CD4-positive, alpha-beta memory T cell (primary cell): ENCODE measurements around the gene FAM78B. TPM values are rescaled to one million over a fixed set of nuclear protein-coding genes. Genes with fewer than 3 reads are reported as not detected.

ENCODE experiments used
- CTCF ChIA-PET: fragments of 350-600 bp; sonication (Branson Sonifier 250); formaldehyde crosslinking; loops from one replicate; lab custom pipeline; 2021; ENCODE audit warnings: inconsistent platforms; ENCODE audit not compliant: partially characterized antibody; lab: Charles Lee
- POLR2A ChIA-PET: fragments of 350-600 bp; sonication (Branson Sonifier 250); formaldehyde crosslinking; loops from one replicate; lab custom pipeline; 2021; ENCODE audit not compliant: partially characterized antibody; lab: Charles Lee
- DNase-seq, 5 donors: peaks; one replicate each; pipeline versions ENCODE4 v3.0.0 to v3.0.0-alpha.2; 2020 to 2022; ENCODE audit warnings: mixed read lengths in 1 of 5
- H3K27ac ChIP-seq: one replicate; pipeline ENCODE4 v1.7.0; 2013; ENCODE audit warnings: low read depth, low read length
- H3K27me3 ChIP-seq: 2 replicates; pipeline ENCODE4 v1.7.0; 2013; ENCODE audit warnings: mild to moderate bottlenecking, low read length, moderate library complexity; ENCODE audit not compliant: insufficient read depth
- H3K36me3 ChIP-seq: 2 replicates; pipeline ENCODE4 v1.7.0; 2013; ENCODE audit warnings: mild to moderate bottlenecking, low read length, moderate library complexity; ENCODE audit not compliant: insufficient read depth
- H3K4me1 ChIP-seq: 2 replicates; pipeline ENCODE4 v1.7.0; 2013; ENCODE audit warnings: mild to moderate bottlenecking, low read length, moderate library complexity; ENCODE audit not compliant: insufficient read depth
- H3K4me3 ChIP-seq, 2 donors: one replicate each; pipeline ENCODE4 v1.7.0; 2013; ENCODE audit warnings: low read length in 2 of 2, mild to moderate bottlenecking in 1 of 2
- H3K9me3 ChIP-seq, 2 donors: one replicate each; pipeline ENCODE4 v1.7.0; 2013; ENCODE audit warnings: low read length in 2 of 2, control low read depth in 1 of 2; ENCODE audit not compliant: control insufficient read depth in 1 of 2
- H3K27ac Mint-ChIP-seq, 7 donors: one replicate each; pipeline ENCODE4 v1.8.0; 2020 to 2021; ENCODE audit warnings: mixed read lengths in 7 of 7, mild to moderate bottlenecking in 6 of 7, inconsistent platforms in 3 of 7, moderate library complexity in 3 of 7
- H3K27me3 Mint-ChIP-seq, 2 donors: one replicate each; pipeline ENCODE4 v1.8.0; 2020 to 2021; ENCODE audit warnings: mixed read lengths in 2 of 2
- H3K36me3 Mint-ChIP-seq, 2 donors: one replicate each; pipeline ENCODE4 v1.8.0; 2020 to 2021; ENCODE audit warnings: mixed read lengths in 2 of 2, inconsistent platforms in 1 of 2, mild to moderate bottlenecking in 1 of 2
- H3K4me1 Mint-ChIP-seq, 4 donors: one replicate each; pipeline ENCODE4 v1.8.0; 2020 to 2021; ENCODE audit warnings: mixed read lengths in 4 of 4, mild to moderate bottlenecking in 1 of 4
- H3K4me3 Mint-ChIP-seq, 8 donors: one replicate each; pipeline ENCODE4 v1.8.0; 2020 to 2021; ENCODE audit warnings: mixed read lengths in 8 of 8, mild to moderate bottlenecking in 7 of 8, moderate library complexity in 6 of 8, inconsistent platforms in 3 of 8
- H3K9me3 Mint-ChIP-seq, 8 donors: one replicate each; pipeline ENCODE4 v1.8.0; 2020 to 2021; ENCODE audit warnings: mixed read lengths in 8 of 8, mild to moderate bottlenecking in 5 of 8, inconsistent platforms in 3 of 8, moderate library complexity in 1 of 8
- intact Hi-C: fragments of 100-400 bp; cut with micrococcal nuclease; formaldehyde crosslinking; loops from one replicate; pipeline ENCODE4 v1.15.1; 2023
- polyA plus RNA-seq, 2 donors: library from polyadenylated mRNA; unstranded; fragments of 300-500 nt; fragmentation: Illumina TruSeq; gene quantifications; one replicate each; pipeline ENCODE4 v1.2.3, GENCODE V29; 2021
- total RNA-seq, 2 experiments: library from RNA; stranded (reverse); gene quantifications; one replicate each; pipeline ENCODE4 v1.2.3, GENCODE V29; 2021

FAM78B gene
- total and polyA plus RNA-seq, 4 experiments from 2014 or later = 0.08 to 0.33 (median 0.27) TPM

DNA sequence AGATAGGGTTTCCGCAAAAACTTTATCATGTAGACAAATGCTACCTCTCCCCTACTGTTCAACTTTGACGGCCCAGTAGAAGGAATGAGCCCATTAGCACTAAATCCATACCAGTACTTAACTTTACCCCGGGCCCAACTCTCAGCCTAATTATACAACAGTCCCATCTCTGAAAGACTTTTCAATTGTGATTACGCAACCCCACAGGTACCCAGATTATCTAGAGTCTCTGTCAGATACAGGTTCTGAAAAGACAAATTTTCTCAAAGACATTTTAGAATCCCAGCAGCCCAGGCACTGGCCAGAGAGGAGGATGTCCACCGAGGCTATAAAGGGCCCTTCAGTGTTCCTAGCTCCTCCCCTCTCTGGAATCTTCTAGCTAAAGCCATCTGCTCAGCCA is 15.0 kb downstream of the FAM78B start:
- CTCF ChIA-PET = interaction anchor here (1.6 kb wide), 1 partner anchor 227 kb away, joined by 3 read pairs; no protein-coding TSS in a partner anchor
- Histone ChIP-seq H3K4me1 (no peaks in the 10 kb centered on the region), H3K36me3 (no peaks in the 10 kb centered on the region), H3K27me3 (no peaks in the 10 kb centered on the region), H3K27ac (no peak overlapping the region), H3K9me3 (no peaks in the 10 kb centered on the region), H3K4me3 (no peak overlapping the region)
- Mint-ChIP-seq H3K36me3 (no peaks in the 10 kb centered on the region), H3K9me3 (peaks cover 0 to 3% (median 0%) of the 10 kb centered on the region in 8 donors), H3K27ac (no peak overlapping the region), H3K4me1 (no peaks in the 10 kb centered on the region), H3K4me3 (no peak overlapping the region), H3K27me3 (peaks cover 0 to 3% of the 10 kb centered on the region in 2 donors)
- no peak for DNase-seq
- POLR2A ChIA-PET = no interaction called here
- intact Hi-C loops = no loop called here

- no peaks in the 10 kb centered on the region for H3K36me3 ChIP-seq
- ChIA-PET POLR2A (no interaction called here), CTCF (no interaction called here)
- no peak overlapping the region for H3K27ac ChIP-seq
- Mint-ChIP-seq H3K27me3 (peaks cover 1 to 2% of the 10 kb centered on the region in 2 donors), H3K9me3 (peaks cover 0 to 3% (median 0%) of the 10 kb centered on the region in 8 donors), H3K4me3 (no peak overlapping the region), H3K36me3 (no peaks in the 10 kb centered on the region), H3K27ac (no peak overlapping the region), H3K4me1 (no peaks in the 10 kb centered on the region)
- H3K4me3 ChIP-seq = no peak overlapping the region
- H3K9me3 ChIP-seq = no peaks in the 10 kb centered on the region
- H3K4me1 ChIP-seq = no peaks in the 10 kb centered on the region
- DNase-seq = no peak
- intact Hi-C loops = no loop called here
- H3K27me3 ChIP-seq = no peaks in the 10 kb centered on the region
These were observed 21.3 kb downstream of the FAM78B start for GRCh38 chr1:166145499-166145898.

- no peak overlapping the region for H3K4me3 Mint-ChIP-seq
- H3K4me1 Mint-ChIP-seq = no peaks in the 10 kb centered on the region
- Histone ChIP-seq H3K27me3 (no peaks in the 10 kb centered on the region), H3K27ac (no peak overlapping the region), H3K4me1 (no peaks in the 10 kb centered on the region), H3K36me3 (no peaks in the 10 kb centered on the region), H3K9me3 (no peaks in the 10 kb centered on the region), H3K4me3 (no peak overlapping the region)
- no peaks in the 10 kb centered on the region for H3K36me3 Mint-ChIP-seq
- intact Hi-C loops = no loop called here
- peaks cover 0 to 3% of the 10 kb centered on the region in 2 donors for H3K27me3 Mint-ChIP-seq
- no peak overlapping the region for H3K27ac Mint-ChIP-seq
- POLR2A ChIA-PET = no interaction called here
- no peak for DNase-seq
- CTCF ChIA-PET = interaction anchor here (1.6 kb wide), 1 partner anchor 213 kb away, joined by 5 read pairs; no protein-coding TSS in a partner anchor
- peaks cover 0 to 2% (median 0%) of the 10 kb centered on the region in 8 donors for H3K9me3 Mint-ChIP-seq
These were observed 24.8 kb downstream of the FAM78B start for GRCh38 chr1:166141969-166142368.

DNA sequence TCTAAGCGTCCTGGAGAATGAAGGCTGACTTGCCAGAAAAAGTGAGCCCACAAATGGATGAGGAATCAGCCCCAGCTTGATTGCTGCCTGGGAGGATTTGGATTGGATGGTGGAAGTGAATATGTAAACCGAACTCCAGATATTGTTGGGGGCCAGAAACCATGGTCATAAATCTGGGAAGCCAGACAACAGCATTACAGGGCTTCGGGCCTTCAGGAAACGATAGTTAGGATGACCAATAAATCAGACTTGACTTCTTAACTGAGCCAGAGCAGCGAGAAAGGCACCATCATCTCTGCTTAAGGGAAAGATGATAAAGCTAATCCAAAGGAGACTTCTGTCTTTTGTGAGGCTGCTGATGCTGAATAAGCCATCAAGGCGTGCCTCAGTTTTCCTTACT is 26.6 kb downstream of the FAM78B start:
- H3K27ac Mint-ChIP-seq = no peak overlapping the region
- H3K36me3 Mint-ChIP-seq = no peaks in the 10 kb centered on the region
- H3K9me3 Mint-ChIP-seq = peaks cover 0 to 2% (median 0%) of the 10 kb centered on the region in 8 donors
- Histone ChIP-seq H3K4me1 (no peaks in the 10 kb centered on the region), H3K27ac (no peak overlapping the region), H3K27me3 (no peaks in the 10 kb centered on the region), H3K4me3 (no peak overlapping the region), H3K36me3 (no peaks in the 10 kb centered on the region), H3K9me3 (no peaks in the 10 kb centered on the region)
- intact Hi-C loops = no loop called here
- ChIA-PET CTCF (no interaction called here), POLR2A (no interaction called here)
- H3K4me3 Mint-ChIP-seq = no peak overlapping the region
- peaks cover 0 to 4% of the 10 kb centered on the region in 2 donors for H3K27me3 Mint-ChIP-seq
- DNase-seq = no peak
- peaks cover 0 to 1% (median 0%) of the 10 kb centered on the region in 4 donors for H3K4me1 Mint-ChIP-seq

GRCh38 chr1:166139735-166140134 is 27.1 kb downstream of the FAM78B start:
- intact Hi-C loops = no loop called here
- no peak overlapping the region for H3K4me3 ChIP-seq
- DNase-seq = no peak
- CTCF ChIA-PET = no interaction called here
- H3K4me1 ChIP-seq = no peaks in the 10 kb centered on the region
- POLR2A ChIA-PET = no interaction called here
- peaks cover 0 to 1% (median 0%) of the 10 kb centered on the region in 4 donors for H3K4me1 Mint-ChIP-seq
- no peak overlapping the region for H3K27ac ChIP-seq
- H3K27me3 ChIP-seq = no peaks in the 10 kb centered on the region
- no peaks in the 10 kb centered on the region for H3K36me3 Mint-ChIP-seq
- peaks cover 0 to 4% of the 10 kb centered on the region in 2 donors for H3K27me3 Mint-ChIP-seq
- no peak overlapping the region for H3K27ac Mint-ChIP-seq
- peaks cover 0 to 2% (median 0%) of the 10 kb centered on the region in 8 donors for H3K9me3 Mint-ChIP-seq
- H3K4me3 Mint-ChIP-seq = no peak overlapping the region
- H3K36me3 ChIP-seq = no peaks in the 10 kb centered on the region
- H3K9me3 ChIP-seq = no peaks in the 10 kb centered on the region

DNA sequence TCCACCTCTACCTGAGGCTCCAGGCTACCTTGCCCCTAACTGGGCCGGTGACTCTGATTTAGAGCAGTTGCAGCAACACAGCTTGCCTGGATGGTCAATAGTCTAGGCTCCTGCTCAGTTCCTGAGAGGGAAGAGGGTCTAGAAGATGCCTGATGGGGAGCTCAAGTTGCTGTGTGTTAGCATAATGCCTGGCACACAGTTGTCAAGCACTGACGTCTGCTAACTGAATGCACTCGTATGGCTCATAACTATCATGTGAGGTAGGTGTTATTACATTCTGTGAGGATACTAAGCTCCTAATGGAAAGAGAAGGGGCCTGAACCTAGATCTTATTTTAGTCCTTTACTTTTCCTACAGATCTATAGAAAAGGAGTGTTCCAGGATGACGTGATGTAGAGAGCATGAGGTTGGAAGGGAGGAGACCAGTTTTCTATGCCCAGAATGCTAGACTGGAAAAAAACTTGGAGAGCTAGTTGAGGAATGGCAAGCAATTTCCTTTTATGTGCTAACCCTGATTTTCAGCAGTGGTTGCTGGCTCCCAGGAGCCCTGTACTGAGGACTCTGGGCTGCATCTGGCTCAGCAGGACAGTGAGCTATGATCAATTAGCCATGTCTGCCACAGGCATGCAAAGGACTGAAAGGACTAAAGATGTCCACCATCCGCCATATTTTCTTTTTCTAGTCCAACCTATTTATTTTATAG is 30.0 kb downstream of the FAM78B start:
- ChIA-PET CTCF (interaction anchor here (1.4 to 1.5 kb wide), 2 partner anchors 10 to 12 kb away, joined by 3 read pairs; no protein-coding TSS in a partner anchor), POLR2A (interaction anchor here (0.7 kb wide), 1 partner anchor 186 kb away, joined by 3 read pairs; no protein-coding TSS in a partner anchor)
- no peaks in the 10 kb centered on the region for H3K4me1 ChIP-seq
- no peak for DNase-seq
- H3K4me3 ChIP-seq = no peak overlapping the region
- H3K27ac ChIP-seq = no peak overlapping the region
- H3K27me3 Mint-ChIP-seq = peaks cover 3 to 4% of the 10 kb centered on the region in 2 donors
- H3K36me3 Mint-ChIP-seq = no peaks in the 10 kb centered on the region
- H3K9me3 ChIP-seq = no peaks in the 10 kb centered on the region
- intact Hi-C loops = no loop called here
- no peaks in the 10 kb centered on the region for H3K27me3 ChIP-seq
- peaks cover 0 to 9% (median 4%) of the 10 kb centered on the region in 8 donors for H3K9me3 Mint-ChIP-seq
- H3K36me3 ChIP-seq = no peaks in the 10 kb centered on the region
- H3K27ac Mint-ChIP-seq = no peak overlapping the region
- H3K4me1 Mint-ChIP-seq = peaks cover 0 to 1% (median 0%) of the 10 kb centered on the region in 4 donors
- no peak overlapping the region for H3K4me3 Mint-ChIP-seq

DNA sequence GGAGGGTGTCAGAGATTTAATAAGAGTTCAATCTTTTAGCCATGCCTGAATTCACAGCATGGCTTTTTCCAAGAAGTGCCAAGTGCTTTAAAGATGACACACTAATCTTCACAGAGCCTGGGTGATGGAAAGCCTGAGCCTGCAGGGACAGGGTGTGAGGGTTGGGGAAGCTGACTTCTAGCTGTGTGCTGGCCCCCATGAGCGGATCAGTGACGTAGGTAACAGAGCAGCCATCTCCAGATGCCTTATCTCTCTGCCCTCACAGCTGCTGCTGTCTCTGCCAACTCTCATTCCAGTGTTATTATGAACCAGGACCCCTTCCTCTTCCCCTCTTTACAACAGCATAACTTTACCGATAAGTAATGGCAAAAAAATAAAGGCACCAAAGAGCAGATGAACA is 30.6 kb downstream of the FAM78B start:
- Mint-ChIP-seq H3K36me3 (no peaks in the 10 kb centered on the region), H3K27me3 (peaks cover 3 to 4% of the 10 kb centered on the region in 2 donors), H3K4me1 (peaks cover 0 to 1% (median 0%) of the 10 kb centered on the region in 4 donors), H3K9me3 (peaks cover 0 to 9% (median 4%) of the 10 kb centered on the region in 8 donors), H3K4me3 (no peak overlapping the region), H3K27ac (no peak overlapping the region)
- intact Hi-C loops = no loop called here
- Histone ChIP-seq H3K4me1 (no peaks in the 10 kb centered on the region), H3K4me3 (no peak overlapping the region), H3K9me3 (no peaks in the 10 kb centered on the region), H3K27me3 (no peaks in the 10 kb centered on the region), H3K27ac (no peak overlapping the region), H3K36me3 (no peaks in the 10 kb centered on the region)
- no peak for DNase-seq
- CTCF ChIA-PET = interaction anchor here (1.4 to 1.5 kb wide), 2 partner anchors 10 to 11 kb away, joined by 3 read pairs; no protein-coding TSS in a partner anchor
- POLR2A ChIA-PET = no interaction called here
